ENCODE measurements around the gene DHCR24.
"Not testable (repeated sequence)": the region's sequence is repeated elsewhere in the genome, so short reads cannot be mapped to it uniquely, and the experiment has no call there.

DHCR24 gene

GRCh38 chr1:54886724-54887664 is at the start of gene DHCR24:
TSS of gene DHCR24 (minus strand) at chr1:54887195. CDS start at chr1:54887119, 76 bp downstream.
- peak; percentile 86 for DNase-seq

- DNase-seq = no peak
Measured at GRCh38 chr1:54936791-54937190, 49.8 kb upstream of the DHCR24 start.

GRCh38 chr1:54934869-54935268 is 47.9 kb upstream of the DHCR24 start:
- no peak for DNase-seq

- not testable (repeated sequence) for DNase-seq
Measured at GRCh38 chr1:54934081-54934480, 47.1 kb upstream of the DHCR24 start.

GRCh38 chr1:54931275-54931840 is 44.4 kb upstream of the DHCR24 start:
- no peak for DNase-seq

- no peak for DNase-seq
Measured at GRCh38 chr1:54929700-54930099, 42.7 kb upstream of the DHCR24 start.

- DNase-seq = no peak
Measured at GRCh38 chr1:54928327-54928726, 41.3 kb upstream of the DHCR24 start.

- no peak for DNase-seq
Measured at GRCh38 chr1:54927472-54928240, 40.7 kb upstream of the DHCR24 start.

- no peak for DNase-seq
Measured at GRCh38 chr1:54926970-54927369, 40.0 kb upstream of the DHCR24 start.

GRCh38 chr1:54922921-54923421 is 36.0 kb upstream of the DHCR24 start:
- DNase-seq = no peak

- DNase-seq = no peak
Measured at GRCh38 chr1:54922040-54922761, 35.2 kb upstream of the DHCR24 start.

- DNase-seq = no peak
Measured at GRCh38 chr1:54919367-54920359, 32.7 kb upstream of the DHCR24 start.

GRCh38 chr1:54911076-54911475 is 24.1 kb upstream of the DHCR24 start:
- DNase-seq = not testable (repeated sequence)

GRCh38 chr1:54906586-54906985 is 19.6 kb upstream of the DHCR24 start:
- no peak for DNase-seq

GRCh38 chr1:54904476-54905048 is 17.6 kb upstream of the DHCR24 start:
- no peak for DNase-seq

- DNase-seq = no peak
Measured at GRCh38 chr1:54894271-54894670, 7.3 kb upstream of the DHCR24 start.

- no peak for DNase-seq
Measured at GRCh38 chr1:54892586-54892985, 5.6 kb upstream of the DHCR24 start.

GRCh38 chr1:54889132-54889725 is 2.2 kb upstream of the DHCR24 start:
- DNase-seq = no peak

- DNase-seq = no peak
Measured at GRCh38 chr1:54888080-54888733, 1.2 kb upstream of the DHCR24 start.

GRCh38 chr1:54887665-54888071 is 673 bp upstream of the DHCR24 start:
- DNase-seq = no peak

Measured in right forelimb (tissue), 1 donor.